ENCODE results near the gene NAAA.
A peak's percentile ranks its signal among the peaks of the same experiment; 100 is the strongest.
"Not testable (repeated sequence)": the region's sequence is repeated elsewhere in the genome, so short reads cannot be mapped to it uniquely, and the experiment has no call there.

Gene NAAA

DNA sequence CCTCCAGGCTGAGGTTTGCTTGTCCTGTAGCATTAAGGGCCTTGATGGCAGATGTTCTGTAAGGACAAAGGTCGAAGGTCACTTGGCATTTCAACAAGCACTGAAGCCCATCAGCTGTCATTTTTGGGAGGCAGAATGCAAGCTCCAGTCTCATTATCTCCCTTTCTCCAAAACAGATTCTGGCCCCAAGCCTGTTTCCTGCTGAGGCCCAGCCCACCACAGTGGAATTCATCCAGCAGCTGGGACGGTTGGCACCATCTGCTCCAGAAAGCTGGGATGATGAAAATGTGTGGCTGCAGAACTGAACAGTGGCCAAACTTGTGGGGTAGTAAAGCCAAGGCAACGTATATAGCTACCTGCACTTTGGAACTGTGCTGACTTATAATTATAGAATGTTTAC, 20.9 kb downstream of the NAAA start:
- no peak for DNase-seq (ENCODE audit: low spot score)

DNA sequence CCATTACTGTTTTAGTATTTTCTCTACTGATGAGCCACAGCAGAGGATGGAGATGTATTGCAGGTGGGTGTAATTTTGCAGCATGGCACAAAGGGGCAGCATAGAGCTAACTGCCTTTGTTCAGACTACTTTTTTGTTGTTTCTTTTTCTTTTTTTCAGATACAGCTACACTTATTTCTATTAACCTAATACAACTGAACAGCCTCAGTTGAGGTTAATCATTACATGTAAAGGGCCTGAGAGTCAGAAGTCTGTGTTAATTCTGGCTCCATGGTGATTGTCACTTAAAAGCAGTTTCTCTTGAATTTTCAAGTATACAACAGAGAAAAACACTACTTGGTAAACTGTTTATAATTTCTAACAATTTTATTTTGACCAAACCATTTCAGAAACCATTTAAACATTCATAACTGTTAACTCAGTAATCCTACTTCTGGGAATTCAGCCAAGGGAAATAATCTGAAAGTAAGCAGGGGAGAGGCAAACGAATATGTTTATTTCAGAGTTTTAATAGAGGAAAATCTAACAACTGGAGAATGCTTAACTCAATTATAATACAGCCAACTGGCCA, 24.6 kb downstream of the NAAA start:
- peak; percentile 71 for DNase-seq (ENCODE audit: low spot score)

DNA sequence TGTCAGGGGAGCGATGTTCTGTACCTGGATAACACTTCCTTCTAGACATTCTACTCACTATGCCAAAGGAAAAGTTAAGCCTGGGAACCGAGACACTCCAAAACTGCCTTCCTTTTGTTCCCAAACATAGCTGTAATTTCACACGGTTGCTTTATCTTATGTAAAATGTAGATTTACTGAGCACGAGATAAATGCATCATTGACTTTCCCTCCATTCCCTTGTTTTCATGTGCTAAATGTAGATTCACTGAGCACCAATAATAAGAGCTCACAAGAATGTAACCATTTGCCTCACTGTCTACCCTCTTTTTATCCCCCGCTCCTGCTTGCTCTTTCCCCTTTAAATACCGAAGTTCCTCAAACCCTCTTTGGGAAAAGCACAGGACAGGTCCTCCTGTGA, 27.8 kb downstream of the NAAA start:
- no peak for DNase-seq (ENCODE audit: low spot score)

GRCh38 chr4:75910831-75911230, 30.0 kb downstream of the NAAA start:
- not testable (repeated sequence) for DNase-seq (ENCODE audit: low spot score)

- DNase-seq (ENCODE audit: low spot score): no peak
These were observed 31.4 kb downstream of the NAAA start for GRCh38 chr4:75909405-75909804.

GRCh38 chr4:75908555-75908954, 32.3 kb downstream of the NAAA start:
- DNase-seq (ENCODE audit: low spot score): no peak

DNA sequence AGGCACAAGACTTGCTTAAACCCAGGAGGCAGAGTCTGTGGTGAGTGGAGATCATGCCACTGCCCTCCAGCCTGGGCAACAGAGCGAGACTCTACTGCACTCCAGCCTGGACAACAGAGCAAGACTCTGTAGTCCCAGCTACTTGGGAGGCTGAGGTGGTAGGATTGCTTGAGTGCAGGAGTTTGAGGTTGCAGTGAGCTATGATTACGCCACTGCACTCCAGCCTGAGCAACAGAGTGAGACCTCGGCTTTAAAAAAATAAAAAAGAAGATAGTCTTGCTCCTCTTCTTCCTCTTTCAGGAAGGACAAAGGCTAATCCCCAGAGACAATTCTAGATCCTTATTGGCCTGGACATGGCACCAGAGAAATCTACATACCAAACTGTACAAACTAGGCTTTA, 32.8 kb downstream of the NAAA start:
- no peak for DNase-seq (ENCODE audit: low spot score)

GRCh38 chr4:75904076-75904475, 36.7 kb downstream of the NAAA start:
- DNase-seq (ENCODE audit: low spot score): no peak

- DNase-seq (ENCODE audit: low spot score): no peak
These were observed 38.5 kb downstream of the NAAA start, which contains the start of gene PPEF2 for GRCh38 chr4:75902352-75902751. Gene PPEF2, minus strand, starts transcription at chr4:75902452. Its CDS starts 6,127 bp downstream, at chr4:75896325.

GRCh38 chr4:75898536-75898935, 42.3 kb downstream of the NAAA start:
- no peak for DNase-seq (ENCODE audit: low spot score)

DNA sequence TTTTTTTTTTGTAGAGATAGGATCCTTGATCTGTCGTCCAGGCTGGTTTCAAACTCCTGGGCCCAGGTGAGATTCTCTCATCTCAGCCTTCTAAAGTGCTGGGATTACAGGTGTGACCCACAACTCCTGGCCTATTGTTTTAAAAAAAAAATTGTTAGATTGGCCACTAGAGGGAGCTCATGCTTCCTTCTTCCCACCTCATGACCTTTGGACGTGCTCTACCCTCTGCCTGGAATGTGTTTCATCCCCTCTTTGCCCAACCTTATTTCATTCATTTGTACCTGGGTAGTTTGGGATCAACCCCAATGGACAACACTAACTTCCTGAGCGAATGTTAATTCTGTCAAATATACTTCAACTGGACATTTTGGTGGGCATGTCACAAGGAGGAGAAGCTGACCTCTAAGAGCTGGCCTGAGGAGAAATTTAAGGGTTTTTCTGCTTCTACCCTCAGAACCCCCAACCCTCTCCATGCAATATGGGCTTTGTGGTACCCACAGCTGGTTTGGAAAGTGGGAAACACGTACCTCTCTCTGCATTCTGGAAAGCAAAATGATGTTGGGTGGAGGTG, 45.0 kb downstream of the NAAA start:
- DNase-seq (ENCODE audit: low spot score): peak; percentile 27

DNA sequence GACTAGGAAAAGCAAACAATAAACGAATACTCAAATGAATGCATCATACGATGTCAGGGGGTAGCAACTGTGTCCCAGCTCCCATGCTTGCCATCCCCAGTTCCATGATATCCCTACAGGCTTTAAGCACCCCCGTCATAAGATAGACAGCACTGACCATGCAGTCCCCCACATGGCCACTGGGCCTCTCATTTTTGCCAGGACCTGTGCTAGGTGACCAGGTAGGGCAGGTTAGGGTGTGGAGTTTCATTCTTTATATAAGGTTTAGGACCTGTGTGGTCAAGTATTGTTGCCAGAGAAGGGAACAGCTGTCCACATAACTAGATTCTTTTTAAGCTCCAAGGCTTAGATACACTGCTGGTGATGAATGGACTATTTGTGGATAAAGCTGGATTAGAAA, 48.3 kb downstream of the NAAA start:
- DNase-seq (ENCODE audit: low spot score): no peak

- DNase-seq (ENCODE audit: low spot score): no peak
These were observed 49.2 kb downstream of the NAAA start for GRCh38 chr4:75891611-75892010.

DNA sequence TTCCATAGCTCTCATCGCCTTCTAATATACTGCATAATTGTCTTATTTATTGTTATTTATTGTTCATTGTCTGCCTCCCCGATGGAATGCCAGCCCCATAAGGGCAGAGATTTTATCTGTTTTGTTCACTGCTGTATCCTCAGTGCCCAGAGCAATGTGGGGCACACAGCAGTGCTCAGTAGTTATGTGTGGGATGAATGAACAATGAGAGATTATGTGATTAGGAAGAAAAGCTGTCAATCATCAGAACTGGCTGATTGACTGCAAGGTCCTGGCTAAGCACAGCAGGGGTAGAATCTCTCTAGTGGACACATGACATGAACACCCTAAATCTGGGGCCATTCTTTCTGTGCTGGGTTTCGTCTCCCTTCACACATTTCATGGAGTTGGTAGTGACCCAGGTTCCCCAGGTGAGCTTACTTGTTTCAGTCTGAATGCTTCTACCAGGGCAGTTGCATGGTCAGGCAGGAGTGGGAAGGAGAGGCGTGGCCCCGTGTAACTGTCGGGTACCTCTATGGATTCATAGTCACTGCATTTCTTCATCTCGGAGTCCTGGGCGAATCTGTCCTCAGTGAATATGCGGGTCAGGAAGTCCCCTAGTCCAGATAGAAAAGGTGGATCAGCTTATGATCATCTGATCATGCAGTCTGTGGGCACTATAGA, 51.1 kb downstream of the NAAA start:
- peak; percentile 27 for DNase-seq (ENCODE audit: low spot score)

- DNase-seq (ENCODE audit: low spot score): no peak
These were observed 54.7 kb downstream of the NAAA start for GRCh38 chr4:75886104-75886503.

GRCh38 chr4:75881476-75881875, 59.3 kb downstream of the NAAA start:
- DNase-seq (ENCODE audit: low spot score): no peak

DNA sequence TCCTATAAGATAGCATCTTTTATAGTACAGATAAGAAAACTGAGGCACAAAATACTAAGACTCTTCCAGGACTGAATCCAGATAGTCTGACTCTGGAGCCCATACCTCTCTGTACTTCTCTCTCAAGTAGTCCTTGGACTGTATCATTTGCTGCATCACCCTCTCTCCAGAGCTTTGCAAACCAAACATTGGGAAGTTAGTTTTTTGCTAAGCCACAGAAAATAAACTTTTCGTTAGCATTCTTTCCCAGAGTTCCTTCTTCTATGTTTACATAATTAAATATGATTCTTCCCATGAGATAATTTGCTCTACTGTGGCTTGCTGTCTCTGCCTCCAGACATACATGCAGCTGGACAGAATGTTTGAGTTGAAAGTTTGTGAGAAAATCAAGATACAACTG, 60.5 kb downstream of the NAAA start:
- DNase-seq (ENCODE audit: low spot score): no peak

GRCh38 chr4:75878246-75878756, 62.5 kb downstream of the NAAA start:
- peak; percentile 23 for DNase-seq (ENCODE audit: low spot score)

- no peak for DNase-seq (ENCODE audit: low spot score)
These were observed 64.6 kb downstream of the NAAA start for GRCh38 chr4:75876218-75876617.

DNA sequence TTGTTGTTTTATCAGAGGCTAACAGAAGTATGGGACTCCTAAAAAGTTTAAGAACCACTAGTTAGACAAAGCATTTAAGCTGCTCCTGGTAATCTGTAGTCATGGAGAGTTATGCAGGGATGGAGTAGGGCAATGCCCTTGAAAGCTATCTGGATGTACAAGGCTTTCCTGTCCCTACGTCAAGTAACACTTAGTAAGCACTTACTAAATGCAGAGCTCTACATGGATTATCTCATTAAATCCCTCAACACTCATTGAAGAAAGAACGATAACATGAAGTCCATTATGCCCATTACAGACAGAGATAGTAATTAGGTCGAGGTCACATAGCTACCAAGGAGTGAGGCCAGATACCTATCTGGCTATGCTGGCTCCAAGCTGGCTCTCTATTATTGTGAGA, 71.7 kb downstream of the NAAA start:
- no peak for DNase-seq (ENCODE audit: low spot score)

- DNase-seq (ENCODE audit: low spot score): no peak
These were observed 73.7 kb downstream of the NAAA start for GRCh38 chr4:75867130-75867529.
